GM13977 (cell line): Measurements from ENCODE around the gene UQCC2.

ENCODE experiments used
- DNase-seq: peaks from one replicate; pipeline ENCODE4 v3.0.0; 2012; ENCODE audit warnings: low spot score
- CTCF ChIP-seq: IDR thresholded peaks from 2 replicates; pipeline ENCODE4 v1.5.1; 2012; ENCODE audit warnings: mild to moderate bottlenecking, control low read depth; ENCODE audit not compliant: insufficient read depth; ENCODE audit errors: extremely low read depth, missing control alignments
- in situ Hi-C: fragments of 300-500 bp; cut with MboI; formaldehyde crosslinking; loops from one replicate; pipeline ENCODE4 v1.12.0; 2022; ENCODE audit warnings: low sequenced_read_pairs, low pct_unique_long_range_greater_than_20kb, mixed read lengths, inconsistent platforms; ENCODE audit not compliant: unreplicated experiment

UQCC2 gene

DNA sequence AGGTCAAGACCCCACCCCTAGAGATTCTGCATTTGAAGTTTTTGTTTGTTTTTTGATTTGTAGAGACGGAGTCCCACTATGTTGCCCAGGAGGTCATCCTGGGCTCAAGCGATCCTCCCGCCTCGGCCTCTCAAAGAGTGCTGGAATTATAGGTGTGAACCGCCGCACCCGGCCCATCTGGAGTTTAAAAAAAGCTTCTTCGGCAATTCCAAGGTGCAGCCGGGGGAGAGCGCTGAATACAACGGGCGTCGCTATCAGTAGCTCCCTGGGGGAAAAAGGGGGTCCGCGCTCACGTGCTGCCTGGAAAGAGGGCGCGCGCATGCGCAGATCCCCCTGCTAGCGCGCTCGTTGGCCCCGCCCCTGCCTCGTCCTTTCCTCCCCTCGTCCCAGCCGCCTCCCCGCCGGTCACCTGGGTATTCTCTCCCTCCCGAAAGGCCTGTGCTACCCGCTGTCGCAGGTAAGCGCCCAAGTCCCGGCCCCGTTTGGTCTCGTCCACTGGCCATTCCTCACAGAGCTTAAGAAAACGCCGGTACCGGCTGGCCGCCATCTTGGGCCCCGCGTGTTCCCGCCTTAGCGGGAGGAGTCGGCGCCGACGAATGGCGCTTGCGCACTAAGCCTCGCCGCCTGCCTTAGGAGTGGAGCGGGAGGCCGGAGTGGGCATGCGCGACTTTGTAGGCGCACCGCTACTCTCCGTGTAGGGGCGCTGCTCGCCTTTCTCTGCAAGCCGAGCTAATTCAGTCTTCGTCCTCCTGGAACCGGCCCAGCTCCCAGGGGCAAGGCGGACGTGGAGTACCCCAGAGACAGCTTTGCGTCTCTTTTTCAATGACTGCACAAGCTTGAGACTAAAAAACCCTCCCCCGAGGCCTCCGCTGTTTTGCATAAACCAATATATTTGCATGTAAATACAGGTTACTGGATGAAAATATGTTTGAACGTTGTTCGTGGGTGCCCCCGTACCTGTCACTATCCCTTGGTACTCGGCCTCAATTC is at the start of gene UQCC2:
TSS of gene UQCC2 (minus strand) at position 561 of the 990 bp plus-strand sequence. CDS start at position 547, 14 bp downstream.
- in situ Hi-C loops = no loop called here
- peak; percentile 70 for TF ChIP-seq CTCF
- peak; percentile 96 for DNase-seq

GRCh38 chr6:33759887-33760629 is 48.6 kb upstream of the UQCC2 start:
- no peak for TF ChIP-seq CTCF
- in situ Hi-C loops = no loop called here

GRCh38 chr6:33758815-33759216 is 47.3 kb upstream of the UQCC2 start:
- no peak for TF ChIP-seq CTCF
- DNase-seq = no peak
- in situ Hi-C loops = no loop called here

More at GRCh38 chr6:33759887-33760629, 48.6 kb upstream of the UQCC2 start:
- DNase-seq = no peak

DNA sequence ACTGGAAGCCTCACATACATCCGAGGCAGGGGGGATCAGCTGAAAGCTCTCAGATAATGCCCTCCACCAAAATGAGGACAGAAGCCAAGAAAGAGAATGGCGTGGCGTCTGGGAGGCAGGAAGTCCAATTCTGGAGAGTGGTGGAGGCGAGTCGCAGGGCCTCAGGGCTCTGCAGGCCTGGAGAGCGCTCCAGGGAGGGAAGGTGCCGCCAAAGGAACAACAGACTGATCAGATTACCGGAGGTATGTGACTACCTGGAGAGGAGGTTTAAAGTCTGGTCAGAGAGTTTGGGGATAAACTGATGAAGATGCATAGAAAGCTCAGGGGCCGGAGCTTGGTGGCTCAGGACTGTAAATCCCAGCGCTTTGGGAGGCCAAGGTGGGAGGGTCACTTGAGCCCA is 46.4 kb upstream of the UQCC2 start:
- DNase-seq = no peak
- in situ Hi-C loops = no loop called here
- TF ChIP-seq CTCF = no peak

DNA sequence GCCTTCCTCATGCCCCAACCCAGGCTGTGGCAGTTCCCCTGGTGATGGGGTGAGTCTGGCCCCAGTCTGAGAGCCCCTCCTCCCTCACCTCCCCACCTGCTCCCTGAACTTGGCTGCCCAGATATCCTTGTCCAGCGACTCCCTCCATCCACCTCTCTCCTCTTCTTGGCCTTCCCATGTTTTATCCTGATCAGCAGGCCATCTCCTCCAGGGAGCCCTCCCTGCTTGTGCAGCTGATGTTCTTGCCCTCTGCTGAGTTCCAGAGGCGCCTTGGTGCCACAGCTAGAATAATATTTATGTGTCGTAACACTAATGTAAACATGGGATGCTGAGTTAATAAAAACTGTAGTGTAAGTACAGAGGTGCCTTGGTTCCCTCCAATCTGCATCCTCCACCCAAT is 45.6 kb upstream of the UQCC2 start:
- DNase-seq = no peak
- no peak for TF ChIP-seq CTCF
- in situ Hi-C loops = no loop called here

- in situ Hi-C loops = no loop called here
- no peak for TF ChIP-seq CTCF
Measured at GRCh38 chr6:33756211-33756954, 44.9 kb upstream of the UQCC2 start.

More at GRCh38 chr6:33756211-33756954, 44.9 kb upstream of the UQCC2 start:
- DNase-seq = no peak
